NCI-H82 (cell line): ENCODE measurements around the gene SHPK.
A peak's percentile ranks its signal among the peaks of the same experiment; 100 is the strongest.

Experiments
- DNase-seq: peaks from one replicate; lab custom pipeline; 2025; lab: John Stamatoyannopoulos, UW

SHPK gene

DNA sequence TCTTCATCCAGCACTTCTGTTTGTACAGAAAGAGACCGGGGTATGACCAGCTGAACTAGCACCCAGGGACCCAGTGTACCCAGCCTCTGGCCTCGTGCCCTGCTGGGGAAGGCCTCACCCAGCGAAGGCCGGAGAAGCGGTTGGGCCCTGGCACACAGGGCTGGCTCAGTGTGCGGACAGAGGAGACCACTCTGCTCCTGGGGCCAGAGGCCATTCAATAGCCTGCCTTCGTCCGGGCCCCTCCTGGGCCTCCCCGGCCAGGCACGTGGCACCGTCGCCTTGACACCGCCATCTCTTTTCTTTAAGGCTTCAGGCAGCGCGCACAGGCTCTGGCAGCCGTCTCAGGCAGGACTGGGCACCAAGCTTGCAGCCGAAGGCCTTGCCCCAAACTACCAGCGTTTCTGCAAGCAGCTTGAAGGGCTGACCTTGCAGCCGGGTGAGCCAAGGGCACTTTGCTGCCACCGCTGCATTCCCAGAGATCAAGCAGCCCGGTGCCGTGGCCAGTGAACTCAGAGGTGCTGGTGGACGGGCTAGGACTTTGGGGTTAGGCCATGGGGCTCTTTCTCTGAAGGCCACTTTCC is 24.4 kb upstream of the SHPK start:
- no peak for DNase-seq

DNA sequence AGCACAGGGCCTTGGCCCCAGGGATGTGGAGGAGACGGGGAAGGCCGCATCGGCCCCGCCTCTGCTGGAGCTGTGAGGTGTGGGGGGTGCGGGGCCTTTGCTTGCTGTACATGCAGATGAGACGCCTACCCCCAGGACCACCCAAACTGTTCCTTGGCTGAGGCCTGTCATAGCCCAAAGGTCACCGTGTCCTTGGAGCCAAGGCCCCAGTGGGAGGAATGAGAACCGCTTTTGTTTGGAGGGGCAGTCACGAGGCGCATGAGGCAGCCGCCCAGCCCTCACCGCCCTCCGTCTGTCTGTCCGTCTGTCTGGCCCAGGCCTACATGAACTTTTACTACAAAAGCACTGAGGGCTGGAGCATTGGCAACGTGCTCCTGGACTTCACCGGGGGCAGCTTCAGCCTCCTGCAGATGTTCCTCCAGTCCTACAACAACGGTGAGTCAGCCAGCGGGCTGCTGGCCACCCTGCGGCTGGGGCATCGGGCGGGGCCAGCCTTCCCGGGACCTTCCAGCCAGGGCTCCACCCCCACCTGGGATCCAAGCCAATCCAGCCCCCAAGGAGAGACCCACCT is 23.6 kb upstream of the SHPK start:
- no peak for DNase-seq

DNA sequence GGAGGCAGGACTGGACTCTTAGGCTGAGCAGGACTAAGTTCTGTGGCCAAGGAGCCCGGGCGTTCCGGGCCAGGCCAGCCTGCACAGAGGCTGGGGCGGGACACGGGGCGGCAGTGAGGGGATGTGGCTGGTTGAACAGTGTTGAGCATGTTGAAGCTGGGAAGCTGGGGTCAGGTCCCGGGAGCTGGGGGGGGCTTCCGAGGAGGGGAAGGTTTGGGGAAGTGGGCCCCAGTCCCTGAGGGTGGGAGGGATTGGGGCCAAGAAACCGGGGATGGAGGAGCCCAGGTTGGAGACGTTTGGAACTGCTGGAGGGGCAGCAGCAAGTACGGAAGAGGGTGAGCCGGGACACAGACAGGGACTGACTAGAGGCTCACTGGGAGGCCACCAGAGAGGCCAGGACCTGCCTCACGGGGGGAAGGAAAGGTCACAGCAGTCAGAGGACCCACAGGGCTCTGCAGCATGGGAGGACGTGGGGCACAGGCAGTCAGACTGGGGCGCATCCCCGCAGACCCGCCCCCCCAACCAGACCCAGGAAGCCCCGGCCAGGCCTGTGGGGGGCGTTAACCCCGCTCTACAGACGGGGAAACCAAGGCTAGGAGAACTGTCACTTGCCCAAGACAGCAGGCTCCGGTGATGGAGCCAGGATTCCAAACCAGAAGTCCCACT is 22.9 kb upstream of the SHPK start:
- no peak for DNase-seq

DNA sequence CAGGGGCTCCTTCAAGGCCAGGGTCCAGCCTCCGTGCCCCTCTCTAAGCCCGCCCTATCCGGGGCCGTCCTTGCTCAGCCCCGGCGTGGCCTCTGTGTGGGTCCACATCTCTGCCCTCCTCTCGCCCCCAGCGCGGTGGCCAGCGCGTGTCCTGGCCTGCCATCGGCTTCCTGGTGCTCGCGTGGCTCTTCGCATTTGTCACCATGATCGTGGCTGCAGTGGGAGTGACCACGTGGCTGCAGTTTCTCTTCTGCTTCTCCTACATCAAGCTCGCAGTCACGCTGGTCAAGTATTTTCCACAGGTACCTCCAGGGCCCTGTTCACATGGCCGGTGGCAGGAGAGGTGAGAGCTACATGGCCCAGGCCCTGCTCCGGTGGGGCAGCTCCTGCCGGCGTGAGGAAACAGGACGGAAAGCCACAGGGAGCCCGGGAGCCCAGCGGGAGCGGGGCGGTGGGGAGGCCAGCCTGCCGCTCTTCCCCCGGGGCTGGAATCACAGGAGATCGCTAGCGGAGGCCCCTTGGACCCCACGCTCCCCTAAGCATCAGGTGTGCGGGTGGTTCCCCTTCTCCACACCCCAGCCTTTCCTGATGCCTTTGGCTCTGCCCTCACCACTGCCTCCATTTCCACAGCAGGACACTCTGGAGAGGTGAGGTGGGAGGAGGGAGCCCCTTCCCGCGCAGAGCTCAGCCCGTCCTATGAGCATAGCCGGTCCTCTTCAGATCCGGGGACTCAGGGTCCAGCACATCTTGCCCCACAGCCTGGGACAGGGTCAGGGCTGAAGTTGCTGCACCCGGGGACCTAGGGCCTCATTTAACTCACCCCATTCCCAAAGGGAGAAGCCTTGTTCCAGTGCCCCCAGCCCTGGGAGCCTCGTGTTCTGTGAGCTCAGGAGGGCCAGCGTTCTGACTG is 22.1 kb upstream of the SHPK start:
- DNase-seq = no peak

DNA sequence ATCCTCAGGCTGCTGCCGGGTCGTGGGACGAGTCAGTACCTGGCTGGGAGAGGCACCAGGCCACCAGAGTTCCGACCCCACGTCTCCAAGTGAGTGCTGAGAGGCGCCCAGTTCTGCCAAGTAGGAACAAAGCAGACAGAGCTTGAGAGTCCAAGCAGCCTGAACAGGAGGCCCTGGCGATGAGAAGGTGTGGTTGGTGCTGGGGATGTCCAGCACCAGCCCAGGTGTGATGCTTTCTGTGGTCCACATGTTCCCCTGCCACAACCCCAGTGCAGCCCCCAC is 21.5 kb upstream of the SHPK start:
- DNase-seq = no peak

DNA sequence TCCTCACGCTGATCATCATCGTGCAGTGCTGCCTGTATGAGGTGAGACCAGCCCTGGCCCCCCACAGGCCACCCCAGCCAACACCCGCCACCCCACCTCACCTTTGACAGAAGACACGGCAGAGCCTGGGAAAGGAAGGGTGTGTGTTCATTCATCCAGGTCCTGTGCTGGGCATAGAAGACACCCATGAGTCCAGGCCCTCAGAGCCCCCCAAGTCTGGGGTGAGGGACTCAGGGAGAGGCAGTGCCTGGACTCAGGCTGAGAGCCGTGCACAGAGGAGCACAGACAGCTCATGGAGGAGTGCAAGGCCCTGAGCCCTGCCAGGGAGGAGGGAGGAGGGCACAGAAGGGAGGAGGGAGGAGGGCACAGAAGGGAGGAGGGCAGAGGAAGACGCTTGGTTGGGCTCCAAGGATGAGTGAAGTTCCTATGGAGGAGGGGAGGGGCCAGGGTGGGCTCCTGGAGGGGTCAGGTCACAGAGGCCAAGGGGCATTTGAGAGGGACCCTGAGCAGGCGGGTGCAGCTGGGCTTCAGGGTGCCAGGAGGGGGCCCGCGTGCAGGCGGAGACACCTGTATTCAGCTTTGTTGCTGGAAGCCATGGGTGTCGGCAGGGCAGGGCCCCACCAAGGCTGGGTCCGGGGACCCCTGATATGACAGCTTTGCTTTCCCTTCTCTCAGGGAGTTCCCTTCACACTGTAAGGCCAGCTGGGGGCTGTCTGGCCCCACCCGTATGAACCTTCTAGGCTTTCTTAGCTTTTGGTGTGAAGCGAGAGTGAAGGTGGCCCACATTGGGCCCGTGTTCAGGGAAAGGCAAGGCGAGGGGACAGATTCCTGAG is 20.9 kb upstream of the SHPK start:
- no peak for DNase-seq

DNA sequence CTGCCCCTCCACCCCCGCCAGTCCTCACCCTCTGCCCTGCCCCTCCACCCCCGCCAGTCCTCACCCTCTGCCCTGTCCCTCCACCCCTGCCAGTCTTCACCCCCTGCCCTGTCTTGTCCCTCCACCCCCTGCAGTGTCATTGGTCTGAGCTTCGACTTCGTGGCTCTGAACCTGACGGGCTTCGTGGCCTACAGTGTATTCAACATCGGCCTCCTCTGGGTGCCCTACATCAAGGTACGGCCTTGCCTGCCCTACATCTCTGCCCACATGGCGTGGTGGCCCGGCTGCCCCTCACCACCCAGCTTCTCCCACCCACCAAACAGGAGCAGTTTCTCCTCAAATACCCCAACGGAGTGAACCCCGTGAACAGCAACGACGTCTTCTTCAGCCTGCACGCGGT is 20.3 kb upstream of the SHPK start:
- no peak for DNase-seq

DNA sequence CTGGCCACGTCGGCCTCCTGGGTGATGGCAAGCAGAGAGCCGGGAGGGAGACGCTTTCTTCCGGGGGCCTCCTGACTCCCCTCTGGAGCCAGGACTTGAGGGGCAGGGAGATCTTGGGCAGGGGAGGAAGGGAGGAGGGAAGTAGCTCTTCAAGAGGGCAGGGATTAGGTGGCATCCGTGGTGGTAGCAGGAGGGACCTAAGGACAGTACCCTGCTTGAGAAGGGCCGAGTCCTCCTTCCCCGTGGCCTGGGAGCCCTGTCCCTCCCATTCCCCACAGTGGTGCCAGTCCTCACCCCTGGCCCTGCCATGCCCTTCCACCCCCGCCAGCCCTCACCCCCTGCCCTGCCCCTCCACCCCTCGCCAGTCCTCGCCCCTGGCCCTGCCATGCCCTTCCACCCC is 19.7 kb upstream of the SHPK start:
- no peak for DNase-seq

DNA sequence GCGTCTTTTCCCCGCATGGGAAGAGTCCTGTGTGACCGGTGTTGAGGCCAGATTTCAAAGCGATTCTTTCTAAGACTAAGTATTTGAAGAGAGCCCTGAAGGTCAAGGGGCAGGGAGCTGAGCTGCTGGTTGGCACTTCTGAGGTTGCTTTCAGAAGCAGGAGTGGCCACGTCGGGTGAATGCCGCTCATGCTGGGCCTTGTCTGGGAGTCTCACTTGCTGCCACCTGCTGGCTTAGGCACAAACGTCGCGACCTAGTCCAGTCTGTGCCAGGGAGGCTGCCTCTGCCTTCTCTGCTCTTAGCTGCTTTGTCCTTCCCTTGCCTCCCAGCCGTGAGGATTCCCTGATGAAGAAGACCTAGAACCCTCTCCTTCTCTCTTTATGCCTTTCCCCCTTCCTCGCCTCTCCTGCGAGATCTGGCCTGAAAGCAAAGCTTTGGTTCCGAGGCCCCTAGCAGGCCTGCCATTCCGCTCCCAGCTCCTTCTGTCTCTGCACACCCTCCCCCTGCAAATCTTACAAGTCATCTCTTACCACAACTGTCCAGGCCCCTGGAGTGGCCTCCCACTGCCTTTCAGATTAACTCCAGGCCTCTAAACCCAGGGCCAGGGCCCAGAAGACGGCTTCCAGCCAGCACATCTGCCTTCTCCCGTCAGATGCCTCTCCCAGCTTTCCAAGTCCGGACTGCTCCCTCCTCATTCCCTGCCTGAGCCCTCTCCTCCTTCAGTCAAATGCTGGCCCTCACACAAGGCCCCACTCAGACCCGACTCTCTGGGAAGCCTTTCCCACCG is 11.9 kb upstream of the SHPK start:
- DNase-seq = peak; percentile 74

DNA sequence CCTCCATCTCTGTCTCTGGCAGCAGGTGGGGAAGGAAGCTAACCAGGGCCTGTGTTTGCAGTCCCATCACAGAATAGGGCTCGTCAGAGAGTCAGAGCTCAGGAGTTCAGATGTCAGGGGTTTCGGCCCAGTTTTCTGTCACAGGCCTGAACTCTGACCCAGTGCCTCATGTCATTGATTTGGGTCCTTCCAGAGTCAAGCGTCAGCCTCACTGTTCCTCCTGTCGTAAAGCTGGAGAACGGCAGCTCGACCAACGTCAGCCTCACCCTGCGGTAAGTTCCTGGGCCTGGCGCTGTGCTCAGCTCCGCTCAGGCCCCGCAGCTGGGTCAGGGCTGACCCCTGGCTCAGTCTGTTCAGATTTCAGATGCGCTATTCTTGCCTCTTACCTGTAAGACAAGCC is 11.2 kb upstream of the SHPK start:
- no peak for DNase-seq

DNA sequence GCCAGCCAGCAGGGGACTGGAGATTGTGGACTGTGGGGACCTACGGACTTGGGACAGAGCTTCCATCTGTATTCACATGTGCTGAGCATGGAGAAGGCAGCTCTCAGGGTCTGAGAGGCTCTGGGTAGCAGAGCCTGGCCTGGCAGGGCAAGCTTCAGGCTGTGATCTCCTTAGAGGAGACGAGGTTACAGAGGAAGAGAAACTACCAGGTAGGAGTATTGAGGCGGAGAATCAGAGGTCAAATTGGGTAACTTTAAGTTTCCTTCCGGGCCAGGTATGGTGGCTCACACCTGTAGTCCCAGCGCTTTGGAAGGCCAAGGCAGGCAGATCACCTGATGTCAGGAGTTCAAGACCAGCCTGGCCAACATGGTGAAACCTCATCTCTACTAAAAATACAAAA is 9.3 kb upstream of the SHPK start:
- no peak for DNase-seq

DNA sequence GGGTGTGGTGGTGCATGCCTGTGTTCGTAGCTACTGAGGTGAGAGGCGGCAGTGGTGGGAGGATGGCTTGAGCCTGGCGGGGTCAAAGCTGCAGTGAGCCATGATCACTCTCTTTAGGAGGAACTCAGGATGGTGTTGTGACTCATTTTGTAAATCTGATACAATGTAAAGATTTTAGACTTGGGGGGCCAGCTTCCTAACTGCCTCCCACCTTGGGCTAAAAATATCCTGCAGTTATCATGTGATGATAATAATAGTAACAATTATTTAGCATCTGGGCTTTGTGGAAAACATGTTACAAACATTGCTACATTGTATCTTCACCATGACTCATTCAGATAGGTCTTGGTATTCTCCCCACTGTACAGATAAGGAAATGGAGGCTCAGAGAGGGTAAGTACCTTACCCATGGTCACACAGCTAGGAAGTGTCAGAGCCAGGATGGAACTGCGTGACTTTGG is 7.9 kb upstream of the SHPK start:
- no peak for DNase-seq

DNA sequence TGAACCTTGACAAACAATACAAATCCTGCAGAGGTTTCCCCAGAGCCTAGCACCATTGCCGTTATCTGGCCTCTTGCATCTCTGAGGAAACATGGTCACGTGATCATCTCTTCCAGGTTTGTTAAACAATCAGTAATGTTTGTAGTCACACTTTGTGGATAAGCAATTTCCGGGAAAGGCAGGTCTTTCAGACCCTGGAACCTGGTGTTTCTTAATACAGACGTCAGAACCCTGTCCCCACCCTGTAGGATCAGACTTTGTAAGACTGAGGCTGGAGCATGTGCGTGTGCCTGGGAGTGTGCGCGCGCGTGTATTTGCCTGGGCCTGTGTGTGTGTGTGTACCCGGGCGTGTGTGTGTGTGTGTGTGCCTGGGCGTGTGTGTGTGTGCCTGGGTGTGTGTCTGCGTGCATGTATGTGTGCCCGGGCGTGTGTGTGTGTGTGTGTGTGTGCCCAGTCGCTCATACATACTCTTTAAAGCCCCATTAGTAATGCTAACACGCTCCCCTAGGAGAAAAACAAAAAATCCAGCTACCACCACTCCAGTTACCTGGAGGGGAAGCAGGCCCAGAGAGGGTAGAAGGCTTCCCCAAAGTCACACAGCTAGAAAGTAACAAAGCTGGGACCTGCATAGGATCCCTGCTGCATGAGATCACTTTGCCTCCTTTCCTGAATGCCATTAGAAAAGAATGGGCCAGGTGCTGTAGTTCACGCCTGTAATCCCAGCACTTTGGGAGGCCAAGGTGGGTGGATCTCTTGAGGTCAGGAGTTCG is 5.9 kb upstream of the SHPK start:
- DNase-seq = no peak

DNA sequence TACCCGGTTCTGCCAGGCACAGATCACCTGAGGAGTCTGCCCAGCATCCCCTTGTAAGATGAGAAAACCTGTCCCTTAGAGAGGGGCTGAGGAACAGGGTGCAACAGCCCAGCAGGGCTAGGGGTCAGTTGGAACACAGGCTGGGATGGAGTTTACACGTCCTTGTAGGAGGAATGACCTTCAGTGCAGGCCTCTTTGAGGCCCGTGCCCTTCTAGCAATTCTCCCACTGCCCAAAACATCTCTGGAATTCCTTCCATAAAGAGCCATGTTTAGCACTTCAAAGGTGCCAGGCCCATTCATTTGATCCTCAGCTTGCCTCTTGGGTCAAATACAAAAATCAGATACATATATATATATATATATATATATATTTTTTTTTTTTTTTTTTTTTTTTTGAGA is 5.0 kb upstream of the SHPK start:
- no peak for DNase-seq

DNA sequence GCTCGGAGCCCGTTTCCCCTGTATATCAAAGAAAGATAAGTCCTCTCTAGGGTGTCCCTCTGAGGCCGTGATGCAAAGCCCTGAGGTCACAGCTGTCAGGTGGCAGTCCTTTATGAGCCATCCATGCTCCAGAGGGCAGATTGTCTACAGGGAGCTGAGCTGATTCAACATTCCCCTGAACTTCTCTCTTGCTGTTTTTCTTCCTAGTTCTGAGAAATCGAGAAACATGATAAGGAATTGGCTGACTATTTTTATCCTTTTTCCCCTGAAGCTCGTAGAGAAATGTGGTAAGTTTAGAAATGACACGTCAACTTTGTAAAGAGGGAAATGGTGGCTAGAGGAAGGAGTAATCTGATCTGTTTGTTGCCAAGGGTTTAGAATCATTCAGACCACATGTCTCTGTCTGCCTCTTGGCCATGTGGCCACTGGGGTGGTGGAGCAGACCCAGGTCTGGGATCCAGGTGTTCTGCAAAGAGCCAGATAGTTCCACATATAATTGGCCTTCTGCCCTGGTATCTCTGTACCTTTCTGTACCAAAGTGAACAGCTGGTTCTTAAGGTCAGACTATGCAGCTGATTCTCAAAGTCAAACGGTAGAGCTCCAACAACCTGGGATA is 4.0 kb upstream of the SHPK start:
- DNase-seq = peak; percentile 54

DNA sequence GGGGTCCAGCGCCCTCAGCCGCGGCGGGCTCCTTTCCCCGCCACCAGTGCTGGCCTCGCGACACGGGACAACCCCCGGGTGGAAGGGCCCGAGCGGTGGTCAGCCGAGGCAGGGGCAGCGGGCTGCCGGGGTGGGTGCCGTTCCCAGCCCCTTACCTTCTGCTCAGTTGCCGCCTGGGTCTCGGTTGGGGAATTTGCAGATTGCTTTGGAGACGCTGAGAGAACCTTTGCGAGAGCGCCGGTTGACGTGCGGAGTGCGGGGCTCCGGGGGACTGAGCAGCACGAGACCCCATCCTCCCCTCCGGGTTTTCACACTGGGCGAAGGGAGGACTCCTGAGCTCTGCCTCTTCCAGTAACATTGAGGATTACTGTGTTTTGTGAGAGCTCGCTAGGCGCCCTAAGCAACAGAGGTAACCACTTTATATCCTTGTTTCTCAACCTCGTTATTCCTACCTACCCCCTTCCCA is 891 bp upstream of the SHPK start:
- DNase-seq = peak; percentile 31

DNA sequence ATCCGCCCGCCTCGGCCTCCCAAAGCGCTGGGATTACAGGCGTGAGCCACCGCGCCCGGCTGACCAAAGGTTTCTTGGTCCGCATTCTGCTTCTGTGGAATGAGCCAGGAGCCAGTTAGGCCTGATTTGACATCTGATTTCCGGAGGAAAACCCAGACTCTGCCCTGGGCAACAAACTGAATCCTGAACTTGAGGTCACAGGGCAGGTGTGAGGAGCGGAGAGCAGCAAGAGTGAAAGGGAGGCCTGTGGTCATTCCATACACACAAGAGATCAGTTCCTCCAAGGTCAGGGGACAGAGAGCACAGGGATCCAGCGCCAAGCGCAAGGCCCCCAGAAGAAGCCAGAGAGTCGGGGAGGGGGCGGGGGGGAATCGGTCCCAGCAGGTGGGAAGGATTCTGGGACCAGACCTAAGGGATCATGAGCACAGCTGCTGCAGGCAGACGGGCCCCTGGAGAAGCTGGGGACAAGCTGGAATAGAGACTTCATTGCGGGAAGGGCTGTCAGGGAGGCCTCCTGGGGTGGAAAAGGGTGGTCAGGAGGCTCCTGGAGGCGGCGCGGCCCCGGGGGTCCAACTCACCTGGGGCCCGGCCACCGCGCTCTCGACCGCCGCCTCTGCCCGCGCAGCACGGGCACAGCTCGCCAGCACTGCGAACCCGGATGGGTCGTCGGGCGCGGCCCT is 436 bp downstream of the SHPK start:
- DNase-seq = peak; percentile 73

DNA sequence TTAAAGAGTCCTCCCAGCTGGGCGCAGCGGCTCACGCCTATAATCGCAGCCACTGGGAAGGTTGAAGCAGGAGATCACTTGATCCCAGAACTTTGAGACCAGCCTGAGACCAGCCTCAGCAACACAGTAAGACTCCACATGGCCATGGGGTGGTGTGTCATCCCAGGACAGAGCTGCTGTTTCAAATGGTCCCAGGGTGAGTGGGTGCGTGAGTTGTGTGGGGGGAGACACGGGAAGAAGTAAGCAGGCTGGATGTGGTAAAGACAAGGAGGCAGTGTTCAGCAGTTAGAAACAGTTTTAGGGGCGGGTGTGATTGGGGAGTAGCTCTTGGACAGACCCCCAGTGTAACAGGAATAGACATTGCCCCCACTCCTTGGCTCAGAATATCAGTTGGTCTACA is 3.8 kb downstream of the SHPK start:
- DNase-seq = no peak

DNA sequence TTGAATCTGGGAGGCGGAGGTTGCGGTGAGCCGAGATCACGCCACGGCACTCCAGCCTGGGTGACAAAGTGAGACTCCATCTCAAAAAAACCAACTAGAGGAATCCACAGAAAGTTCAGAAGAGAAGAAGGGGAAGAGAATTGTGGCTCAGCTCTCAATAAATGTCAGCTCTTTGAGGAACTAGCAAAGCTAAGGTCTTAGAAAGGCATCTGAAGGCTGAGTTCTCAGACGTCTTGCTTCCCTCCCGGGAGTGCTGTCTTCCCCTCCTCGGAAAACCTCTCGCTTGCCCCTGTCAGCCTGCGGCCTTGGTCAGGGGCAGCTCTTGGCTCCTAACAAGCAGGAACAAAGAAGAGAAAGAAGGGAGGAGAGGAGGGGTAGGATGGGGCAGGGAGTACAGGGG is 5.3 kb downstream of the SHPK start:
- no peak for DNase-seq
